Activated CD4-positive, alpha-beta memory T cell treated with anti-CD3 and anti-CD28 coated beads, Interleukin-2, amount 10 ng/mL, durations not matched to agents 7 days and 5 days (primary cell): ENCODE results near the gene UBE2J1. TPM values are rescaled to one million over a fixed set of nuclear protein-coding genes. Genes with fewer than 3 reads are reported as not detected.

Experiments used
- CTCF ChIA-PET: fragments of 350-600 bp; sonication (Branson Sonifier 250); formaldehyde crosslinking; loops from one replicate; lab custom pipeline; 2021; ENCODE audit warnings: antibody characterized with exemption, inconsistent platforms; lab: Charles Lee
- POLR2A ChIA-PET: fragments of 350-600 bp; sonication (Branson Sonifier 250); formaldehyde crosslinking; loops from one replicate; lab custom pipeline; 2021; ENCODE audit warnings: antibody characterized with exemption; lab: Charles Lee
- DNase-seq: peaks from one replicate; pipeline ENCODE4 v3.0.0-alpha.2; 2020
- H3K27ac Mint-ChIP-seq: one replicate; pipeline ENCODE4 v1.8.0; 2021; ENCODE audit warnings: mild to moderate bottlenecking, mixed read lengths
- H3K27me3 Mint-ChIP-seq: one replicate; pipeline ENCODE4 v1.8.0; 2021; ENCODE audit warnings: mixed read lengths
- H3K36me3 Mint-ChIP-seq: one replicate; pipeline ENCODE4 v1.8.0; 2021; ENCODE audit warnings: low read depth, mixed read lengths
- H3K4me1 Mint-ChIP-seq: one replicate; pipeline ENCODE4 v1.8.0; 2021; ENCODE audit warnings: mixed read lengths
- H3K4me3 Mint-ChIP-seq: one replicate; pipeline ENCODE4 v1.8.0; 2021; ENCODE audit warnings: mild to moderate bottlenecking, mixed read lengths
- H3K9me3 Mint-ChIP-seq: one replicate; pipeline ENCODE4 v1.8.0; 2021; ENCODE audit warnings: mixed read lengths
- total RNA-seq, 2 experiments: library from RNA; stranded (reverse); gene quantifications; one replicate each; pipeline ENCODE4 v1.2.3, GENCODE V29; 2021

Gene UBE2J1
- total RNA-seq, 2 experiments from 2014 or later: 36.9 to 37.2 TPM

GRCh38 chr6:89347825-89348224 is 4.7 kb downstream of the UBE2J1 start:
- ChIA-PET POLR2A (interaction anchor here (1.2 kb wide), 1 partner anchor 231 kb away, joined by 3 read pairs; no protein-coding TSS in a partner anchor), CTCF (interaction anchor here (1.0 to 1.7 kb wide), 2 partner anchors 24 to 25 kb away, joined by 4 to 7 read pairs; no protein-coding TSS in a partner anchor)
- no peak overlapping the region for H3K4me3 Mint-ChIP-seq
- no peak overlapping the region for H3K27ac Mint-ChIP-seq
- DNase-seq: no peak
- H3K9me3 Mint-ChIP-seq: no peaks in the 10 kb centered on the region
- H3K4me1 Mint-ChIP-seq: peaks cover 46% of the 10 kb centered on the region
- H3K36me3 Mint-ChIP-seq: peaks cover 19% of the 10 kb centered on the region
- no peaks in the 10 kb centered on the region for H3K27me3 Mint-ChIP-seq

DNA sequence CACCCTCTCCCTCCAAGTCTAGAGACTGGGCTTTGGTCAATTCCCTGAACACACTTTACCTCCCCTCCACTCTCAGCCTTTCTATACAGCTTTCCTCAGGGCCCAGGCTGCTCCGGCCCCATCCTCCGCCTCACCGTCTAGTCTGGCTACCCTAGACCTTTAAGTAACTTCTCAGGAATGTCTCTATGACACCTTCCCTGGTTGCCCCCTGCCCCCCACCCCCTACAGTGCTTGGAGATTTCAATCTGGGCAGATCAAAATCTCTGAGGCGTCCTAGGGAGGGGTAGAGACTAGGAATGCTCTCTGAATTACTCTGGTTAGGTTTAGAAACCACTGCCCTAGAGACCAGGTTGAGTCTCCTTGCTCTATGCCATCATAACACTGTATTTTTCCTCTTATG is 6.1 kb downstream of the UBE2J1 start:
- Mint-ChIP-seq H3K4me3 (no peak overlapping the region), H3K27ac (no peak overlapping the region), H3K9me3 (no peaks in the 10 kb centered on the region), H3K4me1 (peaks cover 43% of the 10 kb centered on the region), H3K27me3 (no peaks in the 10 kb centered on the region), H3K36me3 (peaks cover 25% of the 10 kb centered on the region)
- ChIA-PET CTCF (interaction anchor here (1.2 to 1.7 kb wide), 2 partner anchors 26 to 65 kb away, joined by 3 to 7 read pairs; no protein-coding TSS in a partner anchor), POLR2A (no interaction called here)
- no peak for DNase-seq

DNA sequence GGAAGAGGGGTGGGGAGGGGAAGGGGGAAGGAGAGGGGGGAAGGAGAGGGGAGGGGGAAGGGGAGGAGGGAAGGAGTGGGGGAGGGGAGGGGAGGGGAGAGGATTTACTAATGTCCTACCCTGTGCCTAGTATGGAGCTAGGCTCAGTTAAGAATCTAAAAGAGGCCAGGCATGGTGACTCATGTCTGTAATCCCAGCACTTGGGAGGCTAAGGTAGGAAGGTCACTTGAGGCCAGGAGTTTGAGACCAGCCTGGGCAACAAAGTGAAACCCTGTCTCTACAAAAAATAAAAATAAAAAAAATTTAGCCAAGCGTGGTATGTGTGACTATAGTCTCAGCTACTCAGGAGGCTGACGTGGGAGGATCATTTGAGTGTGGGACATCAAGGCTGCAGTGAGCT is 13.0 kb downstream of the UBE2J1 start:
- Mint-ChIP-seq H3K36me3 (peaks cover 40% of the 10 kb centered on the region), H3K4me3 (no peak overlapping the region), H3K27ac (no peak overlapping the region), H3K27me3 (no peaks in the 10 kb centered on the region), H3K4me1 (peaks cover 8% of the 10 kb centered on the region), H3K9me3 (no peaks in the 10 kb centered on the region)
- ChIA-PET CTCF (interaction anchor here (0.6 kb wide), 1 partner anchor 265 kb away, joined by 3 read pairs; no protein-coding TSS in a partner anchor), POLR2A (no interaction called here)
- no peak for DNase-seq

DNA sequence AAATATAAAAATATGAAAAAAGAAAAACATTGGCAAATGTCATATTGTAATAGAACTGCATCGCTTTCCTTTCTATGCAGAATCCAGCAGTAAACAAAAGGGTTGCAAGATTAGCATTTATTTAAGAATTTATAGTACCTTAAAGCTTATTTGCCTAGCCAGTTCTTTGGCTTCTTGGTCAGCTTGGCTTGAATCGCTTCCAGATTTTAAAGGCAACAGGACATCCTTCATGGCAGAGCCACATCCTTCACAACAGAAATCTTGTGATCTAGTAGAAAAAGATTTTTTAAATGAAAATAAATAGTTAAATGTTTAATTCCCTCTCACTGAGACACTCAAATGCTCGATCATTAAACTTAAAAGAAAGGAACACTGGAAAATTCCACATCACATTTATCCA is 17.4 kb downstream of the UBE2J1 start:
- CTCF ChIA-PET: interaction anchor here (1.1 kb wide), 1 partner anchor 12 kb away, joined by 3 read pairs; no protein-coding TSS in a partner anchor
- peaks cover 1% of the 10 kb centered on the region for H3K4me1 Mint-ChIP-seq
- POLR2A ChIA-PET: interaction anchor here (1.1 kb wide), 1 partner anchor 16 kb away, joined by 3 read pairs; no protein-coding TSS in a partner anchor

GRCh38 chr6:89330910-89331309 is 21.6 kb downstream of the UBE2J1 start:
- Mint-ChIP-seq H3K27ac (no peak overlapping the region), H3K9me3 (no peaks in the 10 kb centered on the region), H3K4me1 (no peaks in the 10 kb centered on the region), H3K4me3 (no peak overlapping the region), H3K36me3 (peaks cover 52% of the 10 kb centered on the region), H3K27me3 (no peaks in the 10 kb centered on the region)
- POLR2A ChIA-PET: no interaction called here
- CTCF ChIA-PET: no interaction called here
- DNase-seq: no peak

More for the DNA sequence above, 17.4 kb downstream of the UBE2J1 start:
- Mint-ChIP-seq H3K27ac (no peak overlapping the region), H3K9me3 (no peaks in the 10 kb centered on the region), H3K27me3 (no peaks in the 10 kb centered on the region), H3K36me3 (peaks cover 44% of the 10 kb centered on the region), H3K4me3 (no peak overlapping the region)
- DNase-seq: no peak

DNA sequence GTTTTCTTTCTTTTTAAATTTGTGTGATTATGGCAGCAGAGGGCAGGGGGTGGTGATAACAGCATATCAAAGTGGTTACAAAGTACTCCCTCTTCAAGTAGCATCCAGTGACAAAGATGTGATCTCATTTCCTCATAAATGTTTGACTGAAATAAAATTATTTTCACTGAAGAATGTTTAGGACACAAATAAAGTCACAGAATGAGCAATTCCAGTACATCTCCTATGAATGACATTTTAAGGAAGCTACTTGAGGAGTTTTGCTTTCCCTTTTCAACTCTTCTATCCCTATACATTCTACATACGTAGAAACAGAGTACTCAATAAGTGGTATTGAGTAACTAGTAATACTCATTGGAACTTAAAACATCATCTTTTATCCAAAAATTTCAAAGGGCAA is 23.5 kb downstream of the UBE2J1 start:
- no peak overlapping the region for H3K4me3 Mint-ChIP-seq
- no peak overlapping the region for H3K27ac Mint-ChIP-seq
- H3K9me3 Mint-ChIP-seq: no peaks in the 10 kb centered on the region
- H3K36me3 Mint-ChIP-seq: peaks cover 52% of the 10 kb centered on the region
- CTCF ChIA-PET: no interaction called here
- POLR2A ChIA-PET: interaction anchor here (1.9 kb wide), 1 partner anchor 22 kb away, joined by 4 read pairs; no protein-coding TSS in a partner anchor
- no peaks in the 10 kb centered on the region for H3K4me1 Mint-ChIP-seq
- H3K27me3 Mint-ChIP-seq: no peaks in the 10 kb centered on the region
- DNase-seq: no peak

DNA sequence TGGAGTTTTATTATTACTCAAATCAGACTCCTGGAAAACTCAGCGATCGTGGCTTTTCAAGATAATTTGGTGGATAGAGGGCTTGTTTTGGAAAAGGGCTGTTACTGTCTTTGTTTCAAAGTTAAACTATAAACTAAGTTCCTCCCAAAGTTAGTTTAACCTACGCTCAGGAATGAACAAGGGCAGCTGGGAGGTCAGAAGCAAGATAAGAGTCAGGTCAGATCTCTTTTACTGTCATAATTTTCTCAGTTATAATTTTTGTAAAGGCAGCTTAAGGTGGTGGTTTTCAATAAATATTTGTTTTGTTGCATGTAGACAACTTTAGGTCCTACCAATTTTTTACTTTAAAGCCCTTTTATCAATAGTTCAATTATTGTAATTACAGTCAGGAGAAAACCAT is 28.2 kb downstream of the UBE2J1 start:
- ChIA-PET CTCF (no interaction called here), POLR2A (no interaction called here)
- peaks cover 41% of the 10 kb centered on the region for H3K36me3 Mint-ChIP-seq

GRCh38 chr6:89323511-89323971 is 29.0 kb downstream of the UBE2J1 start:
- DNase-seq: no peak
- ChIA-PET CTCF (interaction anchor here (0.8 kb wide), 1 partner anchor 12 kb away, joined by 3 read pairs; no protein-coding TSS in a partner anchor), POLR2A (no interaction called here)
- Mint-ChIP-seq H3K27ac (no peak overlapping the region), H3K4me1 (no peaks in the 10 kb centered on the region), H3K4me3 (no peak overlapping the region), H3K9me3 (no peaks in the 10 kb centered on the region), H3K27me3 (no peaks in the 10 kb centered on the region), H3K36me3 (peaks cover 33% of the 10 kb centered on the region)

More for the DNA sequence above, 28.2 kb downstream of the UBE2J1 start:
- no peak overlapping the region for H3K4me3 Mint-ChIP-seq
- no peak for DNase-seq
- no peaks in the 10 kb centered on the region for H3K9me3 Mint-ChIP-seq
- no peak overlapping the region for H3K27ac Mint-ChIP-seq
- H3K27me3 Mint-ChIP-seq: no peaks in the 10 kb centered on the region
- H3K4me1 Mint-ChIP-seq: no peaks in the 10 kb centered on the region

DNA sequence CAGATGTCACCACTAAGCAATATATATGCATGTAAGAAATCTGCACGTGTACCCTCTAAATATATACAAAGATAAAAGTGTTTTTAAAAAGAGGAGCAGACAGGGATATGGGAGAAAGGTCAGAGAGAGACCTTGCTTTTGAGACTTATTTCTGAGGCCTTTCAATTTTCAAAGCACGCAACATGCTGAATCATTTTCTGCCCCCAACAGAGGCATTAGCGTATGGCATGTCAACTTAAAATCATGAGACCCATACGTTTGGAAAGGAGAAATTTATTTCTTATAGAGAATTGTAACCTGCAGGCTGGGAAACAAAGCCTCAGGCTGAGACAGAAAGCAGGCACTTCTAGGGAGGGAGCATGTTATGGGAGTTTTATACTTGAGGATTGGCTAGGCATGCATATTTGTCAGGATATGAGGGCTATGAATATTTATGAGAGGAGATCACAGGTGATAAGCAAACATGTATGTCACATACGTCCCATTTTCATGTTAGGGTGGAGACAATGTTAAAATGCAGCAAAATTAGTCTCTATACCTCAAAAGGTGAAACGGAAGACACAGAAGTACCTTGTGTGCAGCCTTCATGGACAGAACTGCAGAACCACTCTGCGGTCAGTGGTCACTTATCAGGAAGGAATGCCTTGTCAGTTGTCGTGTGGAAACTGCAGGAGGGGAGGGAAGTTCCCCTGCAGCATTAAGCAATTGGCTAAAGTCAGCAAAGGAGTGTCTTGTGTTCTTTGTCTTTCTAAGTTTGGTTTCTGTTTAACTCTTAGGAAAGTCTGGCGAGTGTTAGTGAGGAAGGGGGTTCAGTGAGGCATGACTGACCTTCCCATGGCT is 31.2 kb downstream of the UBE2J1 start:
- no peaks in the 10 kb centered on the region for H3K27me3 Mint-ChIP-seq
- no peak for DNase-seq
- ChIA-PET CTCF (no interaction called here), POLR2A (no interaction called here)
- H3K9me3 Mint-ChIP-seq: no peaks in the 10 kb centered on the region
- no peaks in the 10 kb centered on the region for H3K4me1 Mint-ChIP-seq
- H3K36me3 Mint-ChIP-seq: peaks cover 30% of the 10 kb centered on the region
- H3K27ac Mint-ChIP-seq: no peak overlapping the region
- H3K4me3 Mint-ChIP-seq: no peak overlapping the region

GRCh38 chr6:89320012-89320559 is 32.4 kb downstream of the UBE2J1 start:
- H3K36me3 Mint-ChIP-seq: peaks cover 24% of the 10 kb centered on the region
- POLR2A ChIA-PET: no interaction called here
- H3K27ac Mint-ChIP-seq: no peak overlapping the region
- no peaks in the 10 kb centered on the region for H3K4me1 Mint-ChIP-seq
- no peaks in the 10 kb centered on the region for H3K27me3 Mint-ChIP-seq
- H3K4me3 Mint-ChIP-seq: no peak overlapping the region
- CTCF ChIA-PET: no interaction called here
- no peaks in the 10 kb centered on the region for H3K9me3 Mint-ChIP-seq
- DNase-seq: no peak

- no peak overlapping the region for H3K27ac Mint-ChIP-seq
- ChIA-PET CTCF (no interaction called here), POLR2A (interaction anchor here (0.7 kb wide), 1 partner anchor 692 kb away, joined by 3 read pairs; no protein-coding TSS in a partner anchor)
- no peak for DNase-seq
- no peaks in the 10 kb centered on the region for H3K27me3 Mint-ChIP-seq
- no peaks in the 10 kb centered on the region for H3K9me3 Mint-ChIP-seq
- H3K36me3 Mint-ChIP-seq: peaks cover 17% of the 10 kb centered on the region
- H3K4me3 Mint-ChIP-seq: no peak overlapping the region
- no peaks in the 10 kb centered on the region for H3K4me1 Mint-ChIP-seq
These were observed 35.5 kb downstream of the UBE2J1 start for GRCh38 chr6:89317067-89317466.

- Mint-ChIP-seq H3K27me3 (peaks cover under 1% of the 10 kb centered on the region), H3K9me3 (no peaks in the 10 kb centered on the region), H3K27ac (no peak within 1 kb of the TSS), H3K36me3 (peaks cover 17% of the 10 kb centered on the region), H3K4me3 (no peak within 1 kb of the TSS), H3K4me1 (no peaks in the 10 kb centered on the region)
- CTCF ChIA-PET: interaction anchor here (1.5 kb wide), 1 partner anchor 57 kb away, joined by 7 read pairs; no protein-coding TSS in a partner anchor
- POLR2A ChIA-PET: no interaction called here
- DNase-seq: no peak
These were observed 37.2 kb downstream of the UBE2J1 start, which contains the start of gene GABRR2 for GRCh38 chr6:89315249-89315885. TSS of gene GABRR2 (minus strand) at chr6:89315299. CDS start at chr6:89315165, 134 bp downstream.
